Rectal smooth muscle tissue (tissue), 1 donor: ENCODE results near the gene SIPA1L3.

Experiments used
- H3K27ac ChIP-seq: one replicate; pipeline ENCODE4 v1.7.0; 2013; ENCODE audit warnings: low read depth, low read length, inconsistent platforms
- H3K27me3 ChIP-seq: one replicate; pipeline ENCODE4 v1.7.0; 2013; ENCODE audit warnings: low read length; ENCODE audit not compliant: control insufficient read depth, insufficient read depth
- H3K36me3 ChIP-seq: one replicate; pipeline ENCODE4 v1.7.0; 2013; ENCODE audit warnings: low read length; ENCODE audit not compliant: control insufficient read depth, insufficient read depth
- H3K4me1 ChIP-seq: one replicate; pipeline ENCODE4 v1.7.0; 2013; ENCODE audit warnings: low read length; ENCODE audit not compliant: control insufficient read depth, insufficient read depth
- H3K4me3 ChIP-seq: one replicate; pipeline ENCODE4 v1.7.0; 2013; ENCODE audit warnings: low read length
- H3K9ac ChIP-seq: one replicate; pipeline ENCODE4 v1.7.0; 2013; ENCODE audit warnings: low read length

Gene SIPA1L3

DNA sequence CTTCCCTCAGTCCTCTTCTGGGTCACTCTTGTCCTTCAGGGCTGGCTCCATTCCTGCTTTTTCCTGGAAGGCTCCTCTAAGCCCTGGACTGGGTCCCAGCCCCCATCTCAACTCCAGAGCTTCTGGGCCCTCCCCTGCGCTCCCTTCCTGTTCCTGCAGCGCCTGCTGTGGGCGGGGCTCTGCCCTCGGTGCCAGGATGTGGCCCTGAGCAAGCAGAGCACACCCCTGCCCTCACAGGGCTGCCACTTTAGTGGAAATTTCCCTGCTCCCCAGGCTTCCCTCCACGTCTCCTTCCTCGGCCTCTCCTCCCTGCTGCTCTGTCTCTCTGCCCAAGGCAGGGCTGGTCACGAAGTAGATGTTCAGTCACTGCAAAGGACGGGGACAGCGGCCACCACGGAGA is 288.2 kb downstream of the SIPA1L3 start:
- no peak overlapping the region for H3K4me3 ChIP-seq

DNA sequence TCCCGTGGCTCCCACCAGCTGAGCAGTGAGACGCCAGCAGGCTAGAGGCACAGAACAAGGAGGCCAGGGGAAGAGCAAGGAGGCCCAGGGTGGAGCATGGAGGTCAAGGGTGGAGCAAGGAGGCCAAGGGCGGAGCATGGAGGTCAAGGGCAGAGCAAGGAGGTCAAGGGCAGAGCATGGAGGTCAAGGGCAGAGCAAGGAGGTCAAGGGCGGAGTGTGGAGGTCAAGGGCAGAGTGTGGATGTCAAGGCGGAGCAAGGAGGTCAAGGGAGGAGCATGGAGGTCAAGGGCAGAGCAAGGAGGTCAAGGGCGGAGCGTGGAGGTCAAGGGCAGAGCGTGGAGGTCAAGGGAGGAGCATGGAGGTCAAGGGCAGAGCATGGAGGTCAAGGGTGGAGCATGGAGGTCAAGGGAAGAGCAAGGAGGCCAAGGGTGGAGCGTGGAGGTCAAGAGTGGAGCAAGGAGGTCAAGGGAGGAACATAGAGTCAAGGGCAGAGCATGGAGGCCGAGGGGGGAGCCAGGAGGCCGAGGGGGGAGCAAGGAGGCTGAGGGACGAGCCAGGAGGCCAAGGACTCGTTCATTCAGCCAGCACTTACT is 289.3 kb downstream of the SIPA1L3 start:
- Histone ChIP-seq H3K4me3 (no peak overlapping the region), H3K9ac (no peak overlapping the region), H3K4me1 (no peaks in the 10 kb centered on the region), H3K36me3 (peaks cover 3% of the 10 kb centered on the region), H3K27ac (no peak overlapping the region), H3K27me3 (no peaks in the 10 kb centered on the region)

More for the DNA sequence above, 288.2 kb downstream of the SIPA1L3 start:
- Histone ChIP-seq H3K36me3 (peaks cover 3% of the 10 kb centered on the region), H3K27ac (no peak overlapping the region), H3K9ac (no peak overlapping the region), H3K27me3 (no peaks in the 10 kb centered on the region), H3K4me1 (no peaks in the 10 kb centered on the region)

DNA sequence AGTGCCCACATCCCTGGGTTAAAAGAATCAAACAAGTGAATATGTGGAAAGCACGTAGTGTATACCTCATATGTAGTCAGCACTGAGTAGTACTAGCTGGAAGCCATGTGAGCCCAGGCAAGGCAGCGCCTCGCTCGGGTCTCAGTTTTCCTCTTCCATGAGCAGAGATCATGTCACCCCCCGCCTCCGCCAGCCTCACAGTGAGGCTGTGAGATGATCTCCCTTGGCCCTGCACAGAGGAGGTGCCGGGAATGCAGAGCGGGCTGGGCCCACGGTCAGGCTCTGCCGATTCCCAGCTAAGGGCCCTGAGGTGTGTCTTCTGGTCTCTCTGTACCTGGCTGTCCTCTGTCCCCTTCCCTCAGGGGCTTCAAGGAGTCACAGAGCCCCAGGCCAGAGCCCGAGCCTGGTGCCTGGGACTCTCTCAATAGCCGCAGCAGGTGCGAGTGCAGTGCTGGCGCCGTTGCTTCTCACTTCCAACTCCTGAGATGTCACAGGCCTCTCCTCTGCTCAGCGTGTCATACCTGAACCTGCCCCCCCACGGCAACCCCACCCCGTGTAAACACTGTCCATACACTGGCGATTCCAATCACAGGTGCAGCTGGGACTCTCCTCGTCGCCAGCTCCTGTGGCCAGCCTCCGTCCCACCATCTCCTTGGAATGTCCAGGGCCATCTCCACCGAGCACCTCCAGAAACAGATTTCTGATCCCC is 290.1 kb downstream of the SIPA1L3 start:
- no peaks in the 10 kb centered on the region for H3K4me1 ChIP-seq
- no peak overlapping the region for H3K27ac ChIP-seq
- H3K9ac ChIP-seq, result no peak overlapping the region
- peaks cover 3% of the 10 kb centered on the region for H3K36me3 ChIP-seq
- H3K27me3 ChIP-seq, result no peaks in the 10 kb centered on the region
- no peak overlapping the region for H3K4me3 ChIP-seq

DNA sequence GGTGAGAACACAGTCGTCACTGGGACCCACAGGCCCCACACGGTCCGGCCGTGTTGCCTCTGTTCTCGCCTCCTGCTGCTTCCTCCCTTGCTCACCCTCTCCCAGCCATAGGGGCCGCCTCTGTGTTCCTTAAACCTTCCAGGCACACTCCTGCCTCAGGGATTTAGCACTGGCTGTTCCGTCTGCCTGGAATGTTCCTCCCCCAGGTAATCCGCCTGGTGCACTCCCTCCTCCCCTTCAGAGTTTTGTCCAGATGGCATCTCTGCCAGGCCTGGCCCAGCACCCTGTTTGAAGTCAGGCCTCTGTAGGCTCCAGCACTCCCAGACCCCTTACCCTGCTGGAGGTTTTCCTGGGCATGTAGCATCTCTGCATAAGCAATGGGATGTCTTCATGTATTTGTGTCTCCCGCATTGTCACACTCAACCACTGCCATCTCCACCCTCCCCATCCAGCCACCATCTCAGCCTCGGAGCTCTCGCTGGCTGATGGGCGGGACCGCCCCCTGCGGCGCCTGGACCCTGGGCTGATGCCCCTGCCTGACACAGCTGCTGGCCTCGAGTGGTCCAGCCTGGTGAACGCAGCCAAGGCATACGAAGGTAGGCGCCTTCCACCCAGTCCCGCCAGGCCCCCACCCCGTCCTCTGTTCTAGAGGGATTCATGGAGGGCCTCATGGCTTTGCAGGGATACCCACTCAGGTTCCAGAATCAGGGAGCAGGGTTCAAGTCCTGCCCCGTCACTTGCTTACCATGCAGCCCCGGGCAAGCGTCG is 291.1 kb downstream of the SIPA1L3 start:
- Histone ChIP-seq H3K27me3 (no peaks in the 10 kb centered on the region), H3K27ac (no peak overlapping the region), H3K4me3 (no peak overlapping the region), H3K4me1 (no peaks in the 10 kb centered on the region), H3K36me3 (peaks cover 5% of the 10 kb centered on the region), H3K9ac (no peak overlapping the region)

DNA sequence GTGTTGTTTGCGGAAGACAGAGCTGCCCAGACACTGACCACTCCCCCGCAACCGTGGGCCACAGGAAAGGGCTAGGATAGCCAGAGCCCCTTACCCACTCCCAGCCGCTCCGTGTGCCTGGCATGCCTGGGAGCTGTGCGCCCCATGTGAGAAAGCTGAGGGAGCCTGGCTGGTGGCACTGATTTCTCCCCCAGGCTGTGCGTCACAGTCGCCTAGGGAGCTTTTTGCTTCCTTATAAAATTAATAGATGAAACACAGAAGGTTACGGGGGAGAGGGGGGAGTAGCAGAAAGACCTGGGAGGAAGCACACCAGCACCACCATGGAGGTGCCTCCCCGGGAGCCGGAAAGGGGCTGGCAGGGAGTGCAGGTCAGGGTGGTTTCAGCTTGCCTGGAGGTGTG is 292.3 kb downstream of the SIPA1L3 start:
- peaks cover 8% of the 10 kb centered on the region for H3K36me3 ChIP-seq
- no peaks in the 10 kb centered on the region for H3K4me1 ChIP-seq
- H3K27me3 ChIP-seq, result no peaks in the 10 kb centered on the region
- H3K27ac ChIP-seq, result no peak overlapping the region
- no peak overlapping the region for H3K9ac ChIP-seq
- no peak overlapping the region for H3K4me3 ChIP-seq

DNA sequence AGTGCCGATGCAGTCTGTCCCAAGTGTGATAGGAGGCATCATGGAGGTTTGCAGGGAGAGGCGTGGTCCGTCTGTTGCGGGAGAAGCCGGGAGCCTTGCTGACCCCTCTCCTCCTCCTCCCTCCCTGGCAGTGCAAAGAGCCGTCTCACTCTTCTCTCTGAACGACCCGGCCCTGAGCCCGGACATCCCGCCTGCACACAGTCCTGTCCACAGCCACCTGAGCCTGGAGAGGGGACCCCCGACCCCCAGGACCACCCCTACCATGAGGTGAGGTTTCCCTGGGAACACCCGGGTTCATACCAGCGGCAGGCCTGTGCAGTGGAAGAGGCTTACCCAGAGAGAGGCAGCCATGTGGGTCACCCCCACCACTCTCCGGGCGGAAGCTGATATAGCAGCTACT is 294.7 kb downstream of the SIPA1L3 start:
- Histone ChIP-seq H3K4me3 (no peak overlapping the region), H3K36me3 (peaks cover 10% of the 10 kb centered on the region), H3K4me1 (no peaks in the 10 kb centered on the region), H3K27ac (no peak overlapping the region), H3K27me3 (no peaks in the 10 kb centered on the region), H3K9ac (no peak overlapping the region)

DNA sequence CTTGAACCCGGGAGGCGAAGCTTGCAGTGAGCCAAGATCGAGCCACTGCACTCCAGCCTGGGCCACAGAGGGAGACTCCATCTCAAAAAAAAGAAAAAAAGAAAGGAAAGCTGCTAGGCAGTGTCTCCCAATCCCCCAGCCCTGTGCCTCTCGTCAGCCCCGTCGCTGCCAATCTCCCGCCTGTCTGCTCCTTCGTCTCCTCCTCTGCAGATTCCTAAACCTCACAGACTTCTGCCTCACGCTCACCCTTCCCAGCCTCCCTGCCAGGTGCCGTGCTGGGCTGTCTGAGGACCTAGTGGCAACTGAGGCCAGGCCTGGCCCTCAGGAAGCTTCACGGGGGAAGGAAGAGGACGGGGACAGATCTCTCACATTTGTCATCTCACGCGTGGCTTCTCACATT is 295.5 kb downstream of the SIPA1L3 start:
- H3K27ac ChIP-seq, result no peak overlapping the region
- no peaks in the 10 kb centered on the region for H3K27me3 ChIP-seq
- H3K9ac ChIP-seq, result no peak overlapping the region
- H3K36me3 ChIP-seq, result peaks cover 10% of the 10 kb centered on the region
- no peaks in the 10 kb centered on the region for H3K4me1 ChIP-seq
- no peak overlapping the region for H3K4me3 ChIP-seq

DNA sequence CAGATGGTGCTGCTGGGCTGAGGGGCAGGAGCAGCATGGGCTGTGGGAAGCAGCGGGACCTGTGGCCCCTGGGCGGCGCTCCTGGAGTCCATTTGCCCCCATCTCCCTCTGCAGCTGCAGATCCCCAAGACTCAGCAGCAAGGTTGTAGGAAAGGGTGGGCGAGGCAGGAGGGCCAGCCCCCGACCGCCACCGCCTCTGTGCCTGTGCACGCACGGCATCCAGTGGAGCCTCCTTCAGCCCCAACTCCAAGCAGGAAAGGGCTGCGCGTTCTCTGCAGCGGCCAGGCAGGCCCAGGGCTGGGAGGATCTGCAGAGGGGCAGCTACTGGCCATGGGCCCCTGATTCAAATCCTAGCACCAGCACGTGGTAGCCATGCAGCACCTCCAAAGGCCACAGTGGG is 296.2 kb downstream of the SIPA1L3 start:
- H3K27me3 ChIP-seq, result no peaks in the 10 kb centered on the region
- peaks cover 10% of the 10 kb centered on the region for H3K36me3 ChIP-seq
- H3K9ac ChIP-seq, result no peak overlapping the region
- no peaks in the 10 kb centered on the region for H3K4me1 ChIP-seq
- no peak overlapping the region for H3K27ac ChIP-seq
- no peak overlapping the region for H3K4me3 ChIP-seq

DNA sequence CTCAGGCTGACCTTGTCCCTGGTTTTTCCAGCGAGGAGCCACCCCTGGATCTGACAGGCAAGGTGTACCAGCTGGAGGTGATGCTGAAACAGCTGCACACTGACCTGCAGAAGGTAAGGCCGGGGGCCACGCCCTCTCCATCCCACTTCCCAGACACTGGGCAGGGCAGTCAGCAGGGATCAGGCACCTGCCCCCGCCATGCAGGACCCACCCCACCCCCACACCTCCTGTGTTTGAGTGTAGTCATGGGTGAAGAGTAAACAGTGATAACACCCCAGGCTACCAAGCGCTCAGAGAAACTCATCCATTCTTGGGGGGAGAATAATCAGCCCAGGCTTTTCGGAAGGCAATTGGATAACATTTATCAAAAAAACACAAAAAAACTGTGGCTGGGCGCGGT is 297.1 kb downstream of the SIPA1L3 start:
- H3K4me3 ChIP-seq, result no peak overlapping the region
- H3K9ac ChIP-seq, result no peak overlapping the region
- H3K27me3 ChIP-seq, result peaks cover 1% of the 10 kb centered on the region
- H3K36me3 ChIP-seq, result peaks cover 10% of the 10 kb centered on the region
- H3K4me1 ChIP-seq, result no peaks in the 10 kb centered on the region
- no peak overlapping the region for H3K27ac ChIP-seq

DNA sequence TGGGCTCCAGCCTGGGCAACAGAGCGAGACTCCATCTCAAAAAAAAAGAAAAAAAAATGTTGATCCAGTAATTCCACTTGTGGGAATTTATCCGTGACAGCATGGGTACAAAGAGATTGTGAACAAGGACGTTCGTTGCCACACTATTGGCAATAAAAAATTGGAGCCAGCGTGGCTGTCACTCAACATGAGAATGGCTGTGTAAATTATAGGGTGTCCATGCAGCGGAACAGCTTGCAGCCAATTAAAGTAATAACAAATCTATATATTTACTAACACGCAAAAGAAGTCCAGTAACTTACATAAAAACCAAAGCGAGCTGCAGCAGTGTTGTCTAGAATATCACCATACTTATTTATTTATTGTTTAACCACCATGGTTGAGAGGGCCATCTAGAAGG is 297.7 kb downstream of the SIPA1L3 start:
- H3K27ac ChIP-seq, result no peak overlapping the region
- peaks cover 3% of the 10 kb centered on the region for H3K4me1 ChIP-seq
- peaks cover 10% of the 10 kb centered on the region for H3K36me3 ChIP-seq
- peaks cover 8% of the 10 kb centered on the region for H3K27me3 ChIP-seq
- no peak overlapping the region for H3K4me3 ChIP-seq
- no peak overlapping the region for H3K9ac ChIP-seq

DNA sequence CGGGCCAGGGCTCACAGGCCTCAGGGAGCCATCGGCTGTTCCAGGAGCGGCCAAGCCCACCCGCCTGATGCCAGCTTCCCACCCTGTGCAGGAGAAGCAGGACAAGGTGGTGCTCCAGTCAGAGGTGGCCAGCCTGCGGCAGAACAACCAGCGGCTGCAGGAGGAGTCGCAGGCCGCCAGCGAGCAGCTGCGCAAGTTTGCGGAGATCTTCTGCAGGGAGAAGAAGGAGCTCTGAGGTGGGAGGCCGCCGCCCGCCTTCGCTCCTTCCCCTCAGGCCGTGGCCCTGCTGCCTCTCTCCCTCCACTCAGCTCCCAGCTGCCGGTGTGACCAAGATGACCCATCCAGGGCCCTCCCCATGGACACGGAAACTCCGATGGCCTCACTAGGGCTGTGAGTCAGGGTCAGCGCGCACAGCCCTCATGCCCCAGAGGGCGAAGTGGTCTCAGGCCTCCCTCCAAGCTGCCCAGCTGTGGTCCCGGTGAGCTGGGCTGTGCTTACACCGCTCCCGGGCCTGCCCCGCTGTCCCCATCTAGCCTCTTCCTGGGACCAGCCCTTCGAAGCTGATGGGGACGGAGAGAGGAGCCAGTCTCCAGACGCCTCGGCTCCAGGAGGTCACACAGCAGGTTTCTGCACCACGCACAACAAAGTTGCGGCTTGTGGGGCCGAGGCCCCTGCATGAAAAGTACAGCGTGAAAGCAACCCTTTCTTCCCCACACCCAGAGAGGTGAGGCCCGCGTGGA is 299.2 kb downstream of the SIPA1L3 start:
- Histone ChIP-seq H3K27me3 (peaks cover 14% of the 10 kb centered on the region), H3K36me3 (peaks cover 10% of the 10 kb centered on the region), H3K27ac (no peak overlapping the region), H3K4me1 (peaks cover 5% of the 10 kb centered on the region), H3K4me3 (no peak overlapping the region), H3K9ac (no peak overlapping the region)

DNA sequence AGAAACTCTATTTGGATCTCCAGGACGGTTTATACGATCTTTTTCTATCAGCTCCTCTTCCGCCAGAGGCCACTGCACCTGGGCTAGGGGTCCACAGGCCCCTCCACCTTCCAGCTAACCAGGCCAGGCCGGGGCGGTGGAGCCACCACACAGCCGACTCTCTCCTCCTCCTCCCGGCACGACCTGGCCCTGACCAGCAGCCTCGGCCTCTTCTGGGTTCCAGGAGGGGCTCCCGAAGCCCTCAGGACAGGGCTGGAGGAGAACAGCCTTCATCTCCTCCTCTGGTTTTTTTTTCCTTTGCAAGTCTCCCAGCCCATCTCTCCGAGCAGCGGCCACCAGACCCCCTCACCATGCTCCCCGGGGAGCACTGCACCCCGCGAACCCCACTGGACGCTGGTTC is 299.9 kb downstream of the SIPA1L3 start:
- H3K4me3 ChIP-seq, result no peak overlapping the region
- H3K4me1 ChIP-seq, result peaks cover 5% of the 10 kb centered on the region
- H3K36me3 ChIP-seq, result peaks cover 10% of the 10 kb centered on the region
- peaks cover 16% of the 10 kb centered on the region for H3K27me3 ChIP-seq
- no peak overlapping the region for H3K27ac ChIP-seq
- H3K9ac ChIP-seq, result no peak overlapping the region
